ENCODE data around the gene UBL3. TPM values are rescaled to one million over a fixed set of nuclear protein-coding genes. Genes with fewer than 3 reads are reported as not detected.

The UBL3 gene
- total and polyA plus RNA-seq, 3 donors from 2014 or later = 35.0 to 42.4 (median 41.6) TPM

DNA sequence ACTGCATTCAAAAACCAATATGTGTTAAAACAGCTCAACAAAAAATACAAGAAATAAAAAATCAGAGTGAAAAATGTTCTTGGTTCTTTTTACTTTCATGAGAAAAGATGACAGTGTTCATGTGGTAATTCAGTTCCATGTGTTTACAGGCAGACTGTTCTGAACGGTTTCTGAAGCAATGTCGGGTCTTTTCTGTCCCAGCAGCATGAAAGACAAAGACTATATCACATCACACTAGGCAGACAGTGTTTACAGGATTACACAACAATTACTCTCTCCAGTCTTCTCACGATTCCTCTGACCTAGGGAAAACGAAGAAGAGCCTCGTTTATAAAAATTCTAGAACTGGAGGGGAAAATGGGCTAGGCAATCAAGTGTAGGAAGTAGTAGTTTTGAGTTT, 83.4 kb downstream of the UBL3 start:
- 77 to 83% methylated on average over 5 of the region's 5 CpGs for WGBS, 2 donors
- no peaks in the 10 kb centered on the region for H3K27me3 ChIP-seq
- no peak overlapping the region for H3K4me3 ChIP-seq
- TF ChIP-seq POLR2A (IDR thresholded peaks at IDR 0.05) = no peak
- TF ChIP-seq, protein P1, sequence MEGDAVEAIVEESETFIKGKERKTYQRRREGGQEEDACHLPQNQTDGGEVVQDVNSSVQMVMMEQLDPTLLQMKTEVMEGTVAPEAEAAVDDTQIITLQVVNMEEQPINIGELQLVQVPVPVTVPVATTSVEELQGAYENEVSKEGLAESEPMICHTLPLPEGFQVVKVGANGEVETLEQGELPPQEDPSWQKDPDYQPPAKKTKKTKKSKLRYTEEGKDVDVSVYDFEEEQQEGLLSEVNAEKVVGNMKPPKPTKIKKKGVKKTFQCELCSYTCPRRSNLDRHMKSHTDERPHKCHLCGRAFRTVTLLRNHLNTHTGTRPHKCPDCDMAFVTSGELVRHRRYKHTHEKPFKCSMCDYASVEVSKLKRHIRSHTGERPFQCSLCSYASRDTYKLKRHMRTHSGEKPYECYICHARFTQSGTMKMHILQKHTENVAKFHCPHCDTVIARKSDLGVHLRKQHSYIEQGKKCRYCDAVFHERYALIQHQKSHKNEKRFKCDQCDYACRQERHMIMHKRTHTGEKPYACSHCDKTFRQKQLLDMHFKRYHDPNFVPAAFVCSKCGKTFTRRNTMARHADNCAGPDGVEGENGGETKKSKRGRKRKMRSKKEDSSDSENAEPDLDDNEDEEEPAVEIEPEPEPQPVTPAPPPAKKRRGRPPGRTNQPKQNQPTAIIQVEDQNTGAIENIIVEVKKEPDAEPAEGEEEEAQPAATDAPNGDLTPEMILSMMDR (IDR thresholded peaks at IDR 0.05) = no peak
- no peaks in the 10 kb centered on the region for H3K36me3 ChIP-seq (ENCODE audit: low read depth, missing control alignments)
- intact Hi-C loops (cut with DNase I; ENCODE audit: low total_unique reads) = no loop called here
- no peak overlapping the region for H3K27ac ChIP-seq
- DNase-seq = no peak
- H3K9me3 ChIP-seq = no peaks in the 10 kb centered on the region
- H3K4me1 ChIP-seq = no peaks in the 10 kb centered on the region

DNA sequence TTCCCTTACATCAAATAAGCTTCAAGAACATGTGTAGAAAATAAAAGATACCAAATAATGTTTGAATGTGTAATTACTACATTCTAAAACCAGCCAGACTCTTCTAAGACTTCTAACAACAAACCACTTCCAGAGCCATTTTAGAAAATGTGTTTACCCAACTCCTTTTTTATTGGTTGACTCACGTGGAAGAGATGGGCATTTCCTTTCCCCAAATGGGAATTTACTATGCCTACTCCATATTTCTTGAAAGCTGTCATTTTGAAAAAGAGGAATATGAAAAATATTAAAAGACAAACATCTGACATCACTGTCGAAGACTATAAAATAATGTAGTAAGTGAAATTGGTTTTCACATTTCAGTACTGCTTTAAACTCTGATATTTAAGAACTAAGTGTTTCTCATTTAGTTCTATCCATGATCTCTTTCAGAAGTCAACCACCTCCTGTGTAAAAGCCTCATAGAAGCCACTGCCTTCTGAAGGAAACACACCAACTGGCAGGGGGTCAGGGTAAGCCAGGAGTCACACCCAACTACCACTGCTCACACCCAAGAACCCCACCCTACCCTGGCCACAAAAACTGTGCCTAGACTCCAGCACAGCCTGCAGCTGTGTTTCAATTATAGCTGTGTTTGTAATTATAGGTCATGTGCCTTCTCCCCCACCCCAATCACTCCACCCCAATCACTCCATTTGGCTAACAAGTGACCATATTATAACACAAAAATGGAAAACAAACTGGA, 86.8 kb downstream of the UBL3 start:
- Histone ChIP-seq H3K9me3 (no peaks in the 10 kb centered on the region), H3K4me1 (no peaks in the 10 kb centered on the region), H3K36me3 (ENCODE audit: low read depth, missing control alignments) (no peaks in the 10 kb centered on the region), H3K4me3 (no peak overlapping the region), H3K27ac (no peak overlapping the region), H3K27me3 (no peaks in the 10 kb centered on the region)
- WGBS, 2 donors = 87 to 92% methylated on average over 2 of the region's 2 CpGs
- no peak for DNase-seq
- intact Hi-C loops (cut with DNase I; ENCODE audit: low total_unique reads) = no loop called here
- no peak for TF ChIP-seq POLR2A (IDR thresholded peaks at IDR 0.05)
- TF ChIP-seq, protein P1 (IDR thresholded peaks at IDR 0.05) = no peak

DNA sequence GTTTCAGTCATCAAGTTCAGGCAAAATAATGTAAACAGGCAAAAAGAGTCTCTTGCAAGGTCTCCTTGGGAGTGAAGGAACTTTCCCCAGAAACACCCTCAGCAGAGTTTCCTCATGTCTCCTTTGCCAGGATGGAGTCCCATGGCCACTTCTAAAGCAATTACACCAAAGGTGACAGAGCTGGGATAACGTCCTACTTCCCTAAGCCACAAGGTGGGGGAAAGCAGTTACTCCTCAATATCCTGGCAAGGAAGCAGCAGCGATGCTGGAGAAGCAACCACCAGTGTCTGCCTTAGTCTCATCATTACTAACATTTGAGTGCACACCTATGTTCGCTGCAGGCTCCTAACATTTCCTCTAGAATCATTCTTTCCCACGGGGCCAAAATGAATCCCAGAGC, 88.6 kb downstream of the UBL3 start:
- Histone ChIP-seq H3K4me1 (no peaks in the 10 kb centered on the region), H3K4me3 (no peak overlapping the region), H3K9me3 (no peaks in the 10 kb centered on the region), H3K27ac (no peak overlapping the region), H3K36me3 (ENCODE audit: low read depth, missing control alignments) (no peaks in the 10 kb centered on the region), H3K27me3 (no peaks in the 10 kb centered on the region)
- intact Hi-C loops (cut with DNase I; ENCODE audit: low total_unique reads) = no loop called here
- 65 to 77% methylated on average over 4 of the region's 4 CpGs for WGBS, 2 donors
- TF ChIP-seq POLR2A (IDR thresholded peaks at IDR 0.05) = no peak
- TF ChIP-seq, protein P1 (IDR thresholded peaks at IDR 0.05) = no peak
- no peak for DNase-seq

DNA sequence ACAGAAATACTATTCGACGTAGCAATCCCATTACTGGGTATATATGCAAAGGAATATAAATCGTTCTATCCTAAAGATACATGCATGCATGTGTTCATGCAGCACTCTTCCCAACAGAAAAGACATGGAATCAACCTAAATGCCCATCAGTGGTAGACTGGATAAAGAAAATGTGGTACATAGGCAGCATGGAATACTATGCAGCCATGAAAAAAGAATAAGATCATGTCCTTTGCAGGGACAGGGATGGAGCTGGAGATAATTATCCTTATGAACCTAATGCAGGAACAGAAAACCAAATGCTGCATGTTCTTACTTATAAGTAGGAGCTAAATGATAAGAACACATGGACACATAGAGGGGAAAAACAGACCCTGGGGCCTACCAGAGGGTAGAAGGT, 89.3 kb downstream of the UBL3 start:
- H3K27ac ChIP-seq = no peak overlapping the region
- H3K36me3 ChIP-seq (ENCODE audit: low read depth, missing control alignments) = no peaks in the 10 kb centered on the region
- 69 to 76% methylated on average over 3 of the region's 3 CpGs for WGBS, 2 donors
- DNase-seq = no peak
- TF ChIP-seq, protein P1 (IDR thresholded peaks at IDR 0.05) = no peak
- TF ChIP-seq POLR2A (IDR thresholded peaks at IDR 0.05) = no peak
- no peaks in the 10 kb centered on the region for H3K27me3 ChIP-seq
- no peaks in the 10 kb centered on the region for H3K4me1 ChIP-seq
- no peak overlapping the region for H3K4me3 ChIP-seq
- intact Hi-C loops (cut with DNase I; ENCODE audit: low total_unique reads) = no loop called here
- no peaks in the 10 kb centered on the region for H3K9me3 ChIP-seq

DNA sequence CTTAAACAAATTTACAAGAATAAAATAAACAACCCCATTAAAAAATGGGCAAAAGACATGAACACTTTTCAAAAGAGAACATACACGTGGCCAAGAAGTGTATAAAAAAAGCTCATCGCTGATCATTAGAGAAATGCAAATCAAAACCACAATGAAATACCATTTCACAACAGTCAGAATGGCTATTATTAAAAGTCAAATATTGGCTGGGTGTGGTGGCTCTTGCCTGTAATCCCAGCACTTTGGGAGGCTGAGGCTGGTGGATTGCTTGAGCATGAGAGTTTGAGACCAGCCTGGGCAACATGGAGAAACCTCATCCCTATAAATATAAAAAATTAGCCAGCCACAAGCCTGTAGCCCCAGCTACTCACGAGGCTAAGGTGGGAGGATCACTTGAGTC, 89.9 kb downstream of the UBL3 start:
- H3K27me3 ChIP-seq = no peaks in the 10 kb centered on the region
- no peak overlapping the region for H3K4me3 ChIP-seq
- DNase-seq = no peak
- no peak overlapping the region for H3K27ac ChIP-seq
- no peaks in the 10 kb centered on the region for H3K36me3 ChIP-seq (ENCODE audit: low read depth, missing control alignments)
- no peaks in the 10 kb centered on the region for H3K4me1 ChIP-seq
- WGBS, 2 donors = 81 to 85% methylated on average over 3 of the region's 3 CpGs
- TF ChIP-seq, protein P1 (IDR thresholded peaks at IDR 0.05) = no peak
- no peak for TF ChIP-seq POLR2A (IDR thresholded peaks at IDR 0.05)
- H3K9me3 ChIP-seq = no peaks in the 10 kb centered on the region
- intact Hi-C loops (cut with DNase I; ENCODE audit: low total_unique reads) = no loop called here
